Activated CD4-positive, alpha-beta T cell treated with anti-CD3 and anti-CD28 coated beads, Interleukin-2, amount 10 ng/mL, durations not matched to agents 7 days and 5 days (primary cell): Measurements from ENCODE around the gene SNW1. TPM values are rescaled to one million over a fixed set of nuclear protein-coding genes. Genes with fewer than 3 reads are reported as not detected.

Experiments used
- CTCF ChIA-PET: fragments of 350-600 bp; sonication (Branson Sonifier 250); formaldehyde crosslinking; loops from one replicate; lab custom pipeline; 2021; ENCODE audit warnings: antibody characterized with exemption; lab: Charles Lee
- POLR2A ChIA-PET: fragments of 350-600 bp; sonication (Branson Sonifier 250); formaldehyde crosslinking; loops from one replicate; lab custom pipeline; 2021; ENCODE audit warnings: antibody characterized with exemption; lab: Charles Lee
- DNase-seq: peaks from one replicate; pipeline ENCODE4 v3.0.0-alpha.2; 2020
- H3K27ac Mint-ChIP-seq: one replicate; pipeline ENCODE4 v1.8.0; 2021; ENCODE audit warnings: mild to moderate bottlenecking, moderate library complexity, mixed read lengths
- H3K27me3 Mint-ChIP-seq: one replicate; pipeline ENCODE4 v1.8.0; 2021; ENCODE audit warnings: mixed read lengths
- H3K36me3 Mint-ChIP-seq: one replicate; pipeline ENCODE4 v1.8.0; 2021; ENCODE audit warnings: low read depth, mixed read lengths
- H3K4me1 Mint-ChIP-seq: one replicate; pipeline ENCODE4 v1.8.0; 2021; ENCODE audit warnings: mixed read lengths
- H3K4me3 Mint-ChIP-seq: one replicate; pipeline ENCODE4 v1.8.0; 2021; ENCODE audit warnings: mild to moderate bottlenecking, moderate library complexity, mixed read lengths
- H3K9me3 Mint-ChIP-seq: one replicate; pipeline ENCODE4 v1.8.0; 2021; ENCODE audit warnings: mixed read lengths
- total RNA-seq, 2 experiments: library from RNA; stranded (reverse); gene quantifications; one replicate each; pipeline ENCODE4 v1.2.3, GENCODE V29; 2021

SNW1 gene
- total RNA-seq, 2 experiments from 2014 or later: 114 to 115 TPM

DNA sequence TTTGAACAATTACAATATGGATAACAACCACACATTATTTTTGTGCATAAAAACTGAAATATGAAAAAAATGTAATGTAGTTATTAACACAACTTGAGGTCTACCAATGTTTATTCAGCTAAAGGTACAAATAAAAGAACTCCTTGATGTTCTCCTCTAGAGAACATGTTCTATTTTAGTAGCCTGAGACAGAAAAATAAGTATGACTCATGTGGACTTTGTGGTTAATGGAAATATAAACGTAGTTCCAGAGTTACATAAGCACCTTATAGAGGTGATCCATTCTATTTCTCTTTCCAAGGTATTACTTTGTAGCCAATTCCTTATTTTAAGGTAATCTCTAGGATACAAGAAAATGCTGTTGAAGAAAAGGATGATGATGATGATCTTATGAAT, 78.8 kb downstream of the SNW1 start:
- peaks cover 16% of the 10 kb centered on the region for H3K36me3 Mint-ChIP-seq
- H3K4me1 Mint-ChIP-seq: peaks cover 2% of the 10 kb centered on the region
- H3K27me3 Mint-ChIP-seq: no peaks in the 10 kb centered on the region
- no peak for DNase-seq
- ChIA-PET POLR2A (no interaction called here), CTCF (no interaction called here)
- H3K27ac Mint-ChIP-seq: no peak overlapping the region
- no peaks in the 10 kb centered on the region for H3K9me3 Mint-ChIP-seq
- H3K4me3 Mint-ChIP-seq: no peak overlapping the region

DNA sequence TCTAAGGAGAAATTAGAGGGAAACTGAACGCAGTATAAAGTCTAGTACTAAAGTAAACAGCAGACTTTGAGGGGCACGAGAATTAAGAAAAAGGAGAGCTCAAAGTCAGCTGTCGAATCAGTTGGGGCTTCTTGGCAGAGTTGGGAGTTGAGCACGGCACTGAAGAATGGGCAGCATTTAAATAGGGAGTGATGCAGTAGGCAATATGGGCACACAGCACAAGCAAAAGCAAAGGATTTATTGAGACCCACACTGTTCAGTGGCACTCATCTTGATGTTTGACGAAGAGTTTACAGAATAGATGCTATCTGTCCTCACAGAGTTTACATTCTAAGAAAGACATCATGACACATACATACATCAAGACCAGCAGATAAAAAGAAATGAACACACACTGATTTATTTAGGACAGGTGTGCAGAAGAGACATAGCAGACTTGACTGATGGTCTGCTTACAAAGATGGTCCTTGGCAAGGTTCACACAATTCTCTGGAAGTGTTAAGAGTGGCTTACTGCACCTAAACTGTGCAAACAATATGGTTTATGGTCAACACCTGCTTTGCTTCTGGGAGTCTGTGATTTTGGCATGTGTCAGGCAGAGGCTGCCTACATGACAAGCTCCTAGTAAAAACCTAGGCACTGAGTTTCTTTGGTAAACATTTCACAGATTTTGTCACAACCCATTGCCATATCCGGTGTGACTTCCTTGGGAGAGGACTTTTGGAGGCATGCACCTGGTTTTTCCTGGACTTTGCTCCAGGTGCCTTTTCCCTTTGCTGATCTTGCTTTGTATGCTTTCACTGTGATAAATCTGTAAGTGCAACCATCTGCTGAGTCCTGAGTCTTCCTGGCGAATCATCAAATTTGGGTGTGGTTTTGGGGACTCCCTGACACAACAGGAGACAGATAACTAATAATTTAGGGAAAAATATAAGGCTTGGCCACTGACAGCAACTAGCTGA, 79.5 kb downstream of the SNW1 start:
- Mint-ChIP-seq H3K27me3 (no peaks in the 10 kb centered on the region), H3K36me3 (peaks cover 12% of the 10 kb centered on the region), H3K4me1 (peaks cover 2% of the 10 kb centered on the region), H3K4me3 (no peak overlapping the region), H3K9me3 (no peaks in the 10 kb centered on the region), H3K27ac (no peak overlapping the region)
- POLR2A ChIA-PET: no interaction called here
- CTCF ChIA-PET: interaction anchor here (0.6 kb wide), 2 partner anchors 99 to 284 kb away, joined by 3 to 4 read pairs; no protein-coding TSS in a partner anchor
- no peak for DNase-seq

DNA sequence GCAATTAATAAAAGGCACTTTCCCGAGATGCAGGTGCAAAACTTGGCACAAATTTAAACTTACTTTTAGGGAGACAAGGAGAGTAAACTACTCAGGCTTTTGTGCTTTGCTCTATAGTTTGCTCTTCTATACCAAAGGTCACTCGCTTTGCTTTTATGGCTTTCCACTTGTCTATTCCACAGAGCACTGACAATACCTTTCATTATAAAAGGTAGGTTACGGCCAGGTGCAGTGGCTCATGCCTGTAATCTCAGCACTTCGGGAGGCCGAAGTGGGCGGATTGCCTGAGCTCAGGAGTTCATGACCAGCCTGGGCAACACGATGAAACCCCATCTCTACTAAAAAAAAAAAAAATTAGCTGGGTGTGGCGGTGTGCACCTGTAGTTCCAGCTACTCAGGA, 86.0 kb downstream of the SNW1 start:
- CTCF ChIA-PET: interaction anchor here (1.1 kb wide), 1 partner anchor 25 kb away, joined by 3 read pairs; no protein-coding TSS in a partner anchor
- peaks cover 24% of the 10 kb centered on the region for H3K36me3 Mint-ChIP-seq
- no peaks in the 10 kb centered on the region for H3K9me3 Mint-ChIP-seq
- H3K4me1 Mint-ChIP-seq: no peaks in the 10 kb centered on the region
- DNase-seq: no peak
- POLR2A ChIA-PET: interaction anchor here (0.6 kb wide), 1 partner anchor 169 kb away, joined by 6 read pairs; no protein-coding TSS in a partner anchor
- no peak overlapping the region for H3K4me3 Mint-ChIP-seq
- no peak overlapping the region for H3K27ac Mint-ChIP-seq
- H3K27me3 Mint-ChIP-seq: no peaks in the 10 kb centered on the region

DNA sequence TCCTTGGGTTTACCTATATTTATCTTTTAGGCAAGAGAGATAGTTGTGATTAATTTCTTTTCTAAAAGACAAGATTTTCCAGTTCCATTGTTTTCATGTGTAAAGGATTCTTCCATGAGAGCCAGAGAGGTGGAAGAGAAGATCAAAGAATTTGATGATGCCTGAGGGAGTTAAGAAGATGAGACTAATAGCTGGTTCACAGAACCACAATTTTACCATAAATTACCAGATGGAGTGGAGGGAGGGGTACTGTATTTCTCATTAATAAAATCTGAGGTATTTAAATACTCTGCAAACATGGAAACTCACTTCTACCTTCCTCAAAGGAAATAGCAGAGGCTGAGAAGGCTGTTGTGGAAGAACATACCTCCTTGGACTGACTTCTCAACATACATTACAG, 87.8 kb downstream of the SNW1 start:
- no peaks in the 10 kb centered on the region for H3K27me3 Mint-ChIP-seq
- no peaks in the 10 kb centered on the region for H3K9me3 Mint-ChIP-seq
- POLR2A ChIA-PET: no interaction called here
- no peak for DNase-seq
- no peak overlapping the region for H3K27ac Mint-ChIP-seq
- H3K4me1 Mint-ChIP-seq: no peaks in the 10 kb centered on the region
- peaks cover 17% of the 10 kb centered on the region for H3K36me3 Mint-ChIP-seq
- no peak overlapping the region for H3K4me3 Mint-ChIP-seq
- CTCF ChIA-PET: no interaction called here

Other genes with a start within 250 kb of the SNW1 start
- gene SPTLC2, start 144.5 kb downstream of the SNW1 start, total RNA-seq: 10 to 100 TPM; 54.2 to 64.4 TPM
- 10 to 100 TPM; 12.5 to 13.3 TPM for gene ALKBH1, start 53.1 kb downstream of the SNW1 start, total RNA-seq
- 10 to 100 TPM; 61.9 to 73.6 TPM for gene SLIRP, start 53.1 kb downstream of the SNW1 start, total RNA-seq
- 1 to 10 TPM; 6.7 to 7.7 TPM for gene ADCK1, start 39.0 kb upstream of the SNW1 start, total RNA-seq